ENCODE results near the gene CDC42BPA. TPM values are rescaled to one million over a fixed set of nuclear protein-coding genes. Genes with fewer than 3 reads are reported as not detected.

Gene CDC42BPA
- total RNA-seq, 3 donors from 2014 or later = 0.52 to 0.74 (median 0.56) TPM

GRCh38 chr1:227273557-227273956 lies 44.7 kb downstream of the CDC42BPA start:
- Mint-ChIP-seq H3K9me3 (peaks cover 8% of the 10 kb centered on the region), H3K4me1 (ENCODE audit: low read depth) (no peaks in the 10 kb centered on the region), H3K27me3 (ENCODE audit: low read depth) (peaks cover 10% of the 10 kb centered on the region), H3K36me3 (ENCODE audit: insufficient read depth) (no peaks in the 10 kb centered on the region), H3K4me3 (no peak overlapping the region)
- ATAC-seq (no peak), DNase-seq (no peak)

GRCh38 chr1:227272428-227272827 lies 45.9 kb downstream of the CDC42BPA start:
- Mint-ChIP-seq H3K4me1 (ENCODE audit: low read depth) (no peaks in the 10 kb centered on the region), H3K36me3 (ENCODE audit: insufficient read depth) (no peaks in the 10 kb centered on the region), H3K4me3 (no peak overlapping the region), H3K27me3 (ENCODE audit: low read depth) (peaks cover 11% of the 10 kb centered on the region), H3K9me3 (peaks cover 8% of the 10 kb centered on the region)
- DNase-seq = no peak
- ATAC-seq = no peak

GRCh38 chr1:227270554-227270953 lies 47.7 kb downstream of the CDC42BPA start:
- H3K27me3 Mint-ChIP-seq (ENCODE audit: low read depth) = peaks cover 13% of the 10 kb centered on the region
- no peak overlapping the region for H3K4me3 Mint-ChIP-seq
- peaks cover 8% of the 10 kb centered on the region for H3K9me3 Mint-ChIP-seq
- no peak for ATAC-seq
- no peaks in the 10 kb centered on the region for H3K4me1 Mint-ChIP-seq (ENCODE audit: low read depth)
- no peaks in the 10 kb centered on the region for H3K36me3 Mint-ChIP-seq (ENCODE audit: insufficient read depth)
- DNase-seq = no peak

- no peak overlapping the region for H3K4me3 Mint-ChIP-seq
- H3K27me3 Mint-ChIP-seq (ENCODE audit: low read depth) = peaks cover 13% of the 10 kb centered on the region
- ATAC-seq = no peak
- DNase-seq = no peak
- peaks cover 3% of the 10 kb centered on the region for H3K9me3 Mint-ChIP-seq
- no peaks in the 10 kb centered on the region for H3K36me3 Mint-ChIP-seq (ENCODE audit: insufficient read depth)
- no peaks in the 10 kb centered on the region for H3K4me1 Mint-ChIP-seq (ENCODE audit: low read depth)
These were observed 49.3 kb downstream of the CDC42BPA start for GRCh38 chr1:227268943-227269342.

GRCh38 chr1:227265891-227266290 lies 52.4 kb downstream of the CDC42BPA start:
- no peaks in the 10 kb centered on the region for H3K4me1 Mint-ChIP-seq (ENCODE audit: low read depth)
- no peaks in the 10 kb centered on the region for H3K9me3 Mint-ChIP-seq
- no peak overlapping the region for H3K4me3 Mint-ChIP-seq
- no peak for DNase-seq
- no peak for ATAC-seq
- peaks cover 8% of the 10 kb centered on the region for H3K27me3 Mint-ChIP-seq (ENCODE audit: low read depth)
- H3K36me3 Mint-ChIP-seq (ENCODE audit: insufficient read depth) = no peaks in the 10 kb centered on the region

- DNase-seq (no peak), ATAC-seq (no peak)
- Mint-ChIP-seq H3K4me1 (ENCODE audit: low read depth) (no peaks in the 10 kb centered on the region), H3K27me3 (ENCODE audit: low read depth) (peaks cover 4% of the 10 kb centered on the region), H3K4me3 (no peak overlapping the region), H3K9me3 (no peaks in the 10 kb centered on the region), H3K36me3 (ENCODE audit: insufficient read depth) (no peaks in the 10 kb centered on the region)
These were observed 54.4 kb downstream of the CDC42BPA start for GRCh38 chr1:227263869-227264268.

GRCh38 chr1:227261501-227261900 lies 56.8 kb downstream of the CDC42BPA start:
- Mint-ChIP-seq H3K27me3 (ENCODE audit: low read depth) (no peaks in the 10 kb centered on the region), H3K36me3 (ENCODE audit: insufficient read depth) (no peaks in the 10 kb centered on the region), H3K4me1 (ENCODE audit: low read depth) (no peaks in the 10 kb centered on the region), H3K9me3 (no peaks in the 10 kb centered on the region), H3K4me3 (no peak overlapping the region)
- ATAC-seq (no peak), DNase-seq (no peak)

GRCh38 chr1:227260433-227260832 lies 57.9 kb downstream of the CDC42BPA start:
- no peak for DNase-seq
- Mint-ChIP-seq H3K9me3 (no peaks in the 10 kb centered on the region), H3K36me3 (ENCODE audit: insufficient read depth) (no peaks in the 10 kb centered on the region), H3K4me1 (ENCODE audit: low read depth) (no peaks in the 10 kb centered on the region), H3K4me3 (no peak overlapping the region), H3K27me3 (ENCODE audit: low read depth) (no peaks in the 10 kb centered on the region)
- ATAC-seq = no peak

GRCh38 chr1:227257964-227258363 lies 60.3 kb downstream of the CDC42BPA start:
- Mint-ChIP-seq H3K9me3 (no peaks in the 10 kb centered on the region), H3K4me1 (ENCODE audit: low read depth) (no peaks in the 10 kb centered on the region), H3K36me3 (ENCODE audit: insufficient read depth) (no peaks in the 10 kb centered on the region), H3K4me3 (no peak overlapping the region), H3K27me3 (ENCODE audit: low read depth) (peaks cover 1% of the 10 kb centered on the region)
- no peak for ATAC-seq
- DNase-seq = no peak

- peaks cover 5% of the 10 kb centered on the region for H3K27me3 Mint-ChIP-seq (ENCODE audit: low read depth)
- DNase-seq (no peak), ATAC-seq (no peak)
- H3K36me3 Mint-ChIP-seq (ENCODE audit: insufficient read depth) = no peaks in the 10 kb centered on the region
- H3K4me1 Mint-ChIP-seq (ENCODE audit: low read depth) = no peaks in the 10 kb centered on the region
- no peaks in the 10 kb centered on the region for H3K9me3 Mint-ChIP-seq
- no peak overlapping the region for H3K4me3 Mint-ChIP-seq
These were observed 63.1 kb downstream of the CDC42BPA start for GRCh38 chr1:227255086-227255732.

GRCh38 chr1:227253065-227253464 lies 65.2 kb downstream of the CDC42BPA start:
- Mint-ChIP-seq H3K36me3 (ENCODE audit: insufficient read depth) (no peaks in the 10 kb centered on the region), H3K4me1 (ENCODE audit: low read depth) (no peaks in the 10 kb centered on the region), H3K9me3 (no peaks in the 10 kb centered on the region), H3K27me3 (ENCODE audit: low read depth) (peaks cover 9% of the 10 kb centered on the region), H3K4me3 (no peak overlapping the region)
- DNase-seq (no peak), ATAC-seq (no peak)

GRCh38 chr1:227245613-227246320 lies 72.5 kb downstream of the CDC42BPA start:
- no peak for DNase-seq
- H3K36me3 Mint-ChIP-seq (ENCODE audit: insufficient read depth) = no peaks in the 10 kb centered on the region
- no peaks in the 10 kb centered on the region for H3K4me1 Mint-ChIP-seq (ENCODE audit: low read depth)
- peaks cover 20% of the 10 kb centered on the region for H3K27me3 Mint-ChIP-seq (ENCODE audit: low read depth)
- H3K9me3 Mint-ChIP-seq = peaks cover 4% of the 10 kb centered on the region
- H3K4me3 Mint-ChIP-seq = no peak overlapping the region
- no peak for ATAC-seq

- no peak for DNase-seq
- Mint-ChIP-seq H3K9me3 (peaks cover 4% of the 10 kb centered on the region), H3K36me3 (ENCODE audit: insufficient read depth) (no peaks in the 10 kb centered on the region), H3K4me3 (no peak overlapping the region), H3K27me3 (ENCODE audit: low read depth) (peaks cover 25% of the 10 kb centered on the region), H3K4me1 (ENCODE audit: low read depth) (no peaks in the 10 kb centered on the region)
- no peak for ATAC-seq
These were observed 73.8 kb downstream of the CDC42BPA start for GRCh38 chr1:227244339-227245118.

GRCh38 chr1:227242811-227243682 lies 75.2 kb downstream of the CDC42BPA start:
- H3K4me3 Mint-ChIP-seq = no peak overlapping the region
- H3K9me3 Mint-ChIP-seq = peaks cover 4% of the 10 kb centered on the region
- H3K4me1 Mint-ChIP-seq (ENCODE audit: low read depth) = no peaks in the 10 kb centered on the region
- H3K36me3 Mint-ChIP-seq (ENCODE audit: insufficient read depth) = no peaks in the 10 kb centered on the region
- no peak for ATAC-seq
- H3K27me3 Mint-ChIP-seq (ENCODE audit: low read depth) = peaks cover 27% of the 10 kb centered on the region
- no peak for DNase-seq

All from activated T-cell treated with anti-CD3 and anti-CD28 coated beads, Interleukin-2, amount 50 U/mL, for 4 hours (primary cell).